Naive B cell (primary cell): Measurements from ENCODE around the gene AADAT. TPM values are rescaled to one million over a fixed set of nuclear protein-coding genes. Genes with fewer than 3 reads are reported as not detected.
"Not testable (repeated sequence)": the region's sequence is repeated elsewhere in the genome, so short reads cannot be mapped to it uniquely, and the experiment has no call there.

ENCODE experiments used
- ATAC-seq, 2 donors: fragments of 150-1000 bp; cut with Tn5 transposase; 2 replicates each; pipeline ENCODE4 v1.10.0; 2021; ENCODE audit warnings: low read depth in 2 of 2, mild to moderate bottlenecking in 2 of 2, moderate library complexity in 2 of 2
- DNase-seq: peaks from one replicate; pipeline ENCODE4 v3.0.0; 2022
- H3K27ac Mint-ChIP-seq, 6 donors: one replicate each; pipeline ENCODE4 v1.8.0; 2020 to 2022; ENCODE audit warnings: mild to moderate bottlenecking in 6 of 6, mixed read lengths in 6 of 6, moderate library complexity in 5 of 6, inconsistent platforms in 2 of 6
- H3K27me3 Mint-ChIP-seq, 3 donors: one replicate each; pipeline ENCODE4 v1.8.0; 2021 to 2022; ENCODE audit warnings: mixed read lengths in 3 of 3, mild to moderate bottlenecking in 1 of 3
- H3K36me3 Mint-ChIP-seq, 2 donors: one replicate each; pipeline ENCODE4 v1.8.0; 2020 to 2022; ENCODE audit warnings: mixed read lengths in 2 of 2, inconsistent platforms in 1 of 2, mild to moderate bottlenecking in 1 of 2
- H3K4me1 Mint-ChIP-seq, 3 donors: one replicate each; pipeline ENCODE4 v1.8.0; 2020 to 2022; ENCODE audit warnings: mixed read lengths in 3 of 3, inconsistent platforms in 1 of 3, mild to moderate bottlenecking in 1 of 3, moderate library complexity in 1 of 3
- H3K4me3 Mint-ChIP-seq, 8 donors: one replicate each; pipeline ENCODE4 v1.8.0; 2020 to 2022; ENCODE audit warnings: mild to moderate bottlenecking in 8 of 8, mixed read lengths in 8 of 8, moderate library complexity in 8 of 8, inconsistent platforms in 2 of 8
- H3K9me3 Mint-ChIP-seq, 7 donors: one replicate each; pipeline ENCODE4 v1.8.0; 2020 to 2022; ENCODE audit warnings: mixed read lengths in 7 of 7, mild to moderate bottlenecking in 5 of 7, inconsistent platforms in 2 of 7, moderate library complexity in 1 of 7
- polyA plus RNA-seq, 6 donors: library from polyadenylated mRNA; unstranded; fragments of 300-500 nt; fragmentation: Illumina TruSeq; gene quantifications; one replicate each; pipeline ENCODE4 v1.2.3, GENCODE V29; 2021; ENCODE audit warnings: low read depth in 6 of 6

AADAT gene
- polyA plus RNA-seq, 6 donors from 2014 or later: not detected

DNA sequence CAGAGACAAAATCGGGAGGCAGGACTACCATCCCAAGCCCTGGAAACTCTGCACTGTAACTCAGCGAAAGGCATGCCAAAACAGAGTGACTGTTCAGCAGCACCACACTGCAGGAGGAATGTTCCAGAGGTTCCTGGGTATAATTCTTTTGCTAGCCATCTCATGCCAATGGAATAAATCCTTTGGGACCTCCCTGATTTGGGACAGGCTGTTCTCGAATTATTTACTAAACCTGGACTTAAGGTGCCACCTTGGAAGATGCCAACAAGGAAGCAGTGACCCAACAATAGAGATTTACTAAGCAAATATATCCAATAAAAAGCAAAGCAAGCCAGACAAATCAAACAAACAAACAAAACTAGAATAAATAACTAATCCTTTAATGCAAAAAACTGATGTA, 9.3 kb downstream of the AADAT start:
- ATAC-seq (no peak), DNase-seq (no peak)
- H3K4me1 Mint-ChIP-seq: no peaks in the 10 kb centered on the region
- no peaks in the 10 kb centered on the region for H3K36me3 Mint-ChIP-seq
- H3K27me3 Mint-ChIP-seq: peaks cover 9 to 14% (median 14%) of the 10 kb centered on the region in 3 donors
- H3K27ac Mint-ChIP-seq: no peak overlapping the region
- H3K4me3 Mint-ChIP-seq: no peak overlapping the region
- peaks cover 0 to 5% (median 2%) of the 10 kb centered on the region in 7 donors for H3K9me3 Mint-ChIP-seq

DNA sequence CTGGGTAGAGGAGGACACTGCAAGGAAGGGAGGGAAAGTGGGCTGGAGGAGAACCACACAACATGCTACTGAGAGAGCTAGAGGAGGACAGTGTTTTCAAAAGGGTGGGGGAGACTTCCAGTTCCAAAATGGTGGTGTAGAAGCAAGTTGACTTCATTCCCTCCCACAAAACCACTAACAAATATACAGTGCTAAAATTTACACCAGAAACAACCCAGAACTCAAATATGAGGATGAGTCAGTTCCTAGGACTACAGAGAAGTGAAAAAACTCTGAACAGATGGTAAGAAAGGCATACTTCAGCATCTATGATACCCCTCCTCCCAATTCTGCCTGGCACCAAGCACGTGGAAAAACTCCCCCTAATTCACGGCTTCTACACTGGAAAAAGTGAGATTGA, 9.8 kb downstream of the AADAT start:
- DNase-seq (no peak), ATAC-seq (no peak)
- no peaks in the 10 kb centered on the region for H3K4me1 Mint-ChIP-seq
- no peak overlapping the region for H3K27ac Mint-ChIP-seq
- peak overlapping the region in 1 of 8 donors; percentile 49 for H3K4me3 Mint-ChIP-seq
- H3K36me3 Mint-ChIP-seq: no peaks in the 10 kb centered on the region
- H3K27me3 Mint-ChIP-seq: peaks cover 5 to 14% (median 14%) of the 10 kb centered on the region in 3 donors
- H3K9me3 Mint-ChIP-seq: peaks cover 0 to 5% (median 2%) of the 10 kb centered on the region in 7 donors

DNA sequence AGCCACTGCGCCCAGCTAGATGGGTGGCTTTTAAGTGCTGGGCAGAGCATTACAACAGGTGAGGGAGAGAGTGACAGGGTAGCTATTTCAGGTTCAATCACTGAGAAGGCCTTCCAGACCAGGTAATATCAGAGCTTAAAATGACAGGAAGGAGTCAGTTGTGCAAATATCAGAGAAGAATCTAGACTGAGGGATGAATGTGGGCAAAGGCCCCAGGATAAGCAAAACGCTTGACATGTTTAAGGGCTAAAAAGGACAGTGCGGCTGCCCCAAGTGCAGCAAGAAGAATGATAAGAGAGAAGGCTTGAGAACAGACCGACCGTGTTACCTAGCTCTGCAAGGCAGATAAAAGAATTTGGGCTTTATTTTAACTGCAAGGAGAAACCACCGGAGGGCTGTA, 18.6 kb downstream of the AADAT start:
- no peaks in the 10 kb centered on the region for H3K36me3 Mint-ChIP-seq
- no peaks in the 10 kb centered on the region for H3K9me3 Mint-ChIP-seq
- peak overlapping the region in 1 of 6 donors; percentile 5 for H3K27ac Mint-ChIP-seq
- ATAC-seq (no peak), DNase-seq (no peak)
- no peaks in the 10 kb centered on the region for H3K4me1 Mint-ChIP-seq
- H3K27me3 Mint-ChIP-seq: no peaks in the 10 kb centered on the region
- H3K4me3 Mint-ChIP-seq: no peak overlapping the region

DNA sequence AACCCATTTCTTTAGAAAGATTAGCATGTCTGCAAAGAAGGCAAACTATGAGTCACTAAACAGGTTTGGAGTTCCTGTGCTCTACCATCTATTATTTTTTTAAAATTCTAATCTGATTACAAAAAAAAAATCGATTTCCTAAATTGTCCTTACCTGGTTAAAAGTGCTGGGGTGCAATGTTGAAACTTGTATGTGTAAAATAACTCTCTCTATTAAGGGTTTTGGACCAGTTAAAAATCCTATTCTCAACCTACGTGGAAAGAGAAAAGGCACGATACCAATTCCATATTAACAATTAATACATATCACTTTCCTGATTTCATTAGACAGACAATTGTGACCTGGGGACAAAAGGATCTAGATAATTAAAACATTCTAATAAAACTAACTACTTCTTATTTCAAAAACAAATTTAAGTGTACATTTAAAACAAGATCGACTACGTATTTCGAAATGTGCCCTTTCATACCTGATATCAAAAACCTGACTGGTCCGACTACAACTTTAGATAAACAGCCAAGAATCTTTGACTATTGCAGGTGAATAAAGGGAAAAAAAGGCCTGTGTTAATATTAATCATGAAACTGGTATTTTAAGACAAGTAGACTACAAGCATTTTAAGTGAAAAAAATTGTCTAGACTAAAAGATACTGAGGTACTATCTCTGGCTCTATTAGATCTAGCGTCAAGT, 21.2 kb downstream of the AADAT start:
- no peaks in the 10 kb centered on the region for H3K36me3 Mint-ChIP-seq

DNA sequence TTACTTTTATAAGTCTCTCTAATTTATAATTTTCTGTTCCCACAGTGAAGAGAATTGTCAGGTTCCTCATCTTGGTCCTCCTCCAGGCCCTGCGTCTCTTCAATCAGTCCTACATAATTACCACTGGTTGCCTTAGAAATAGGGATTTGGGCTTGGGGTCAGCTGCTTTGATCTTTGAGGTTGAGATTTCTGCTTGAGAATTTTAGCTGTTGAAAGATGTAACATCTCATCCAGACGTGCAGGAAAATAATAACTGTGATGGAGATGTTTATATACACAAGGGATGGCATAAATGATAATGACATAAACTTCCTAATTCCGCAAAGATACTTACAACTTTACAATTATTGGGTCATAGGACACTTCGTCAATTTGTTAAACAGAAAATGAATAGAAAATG, 30.3 kb downstream of the AADAT start:
- H3K36me3 Mint-ChIP-seq: no peaks in the 10 kb centered on the region
- ATAC-seq (no peak), DNase-seq (no peak)
- H3K4me3 Mint-ChIP-seq: no peak overlapping the region
- H3K27me3 Mint-ChIP-seq: peaks cover 0 to 8% (median 0%) of the 10 kb centered on the region in 3 donors
- no peaks in the 10 kb centered on the region for H3K4me1 Mint-ChIP-seq
- no peak overlapping the region for H3K27ac Mint-ChIP-seq
- H3K9me3 Mint-ChIP-seq: no peaks in the 10 kb centered on the region

More for the DNA sequence above, 21.2 kb downstream of the AADAT start:
- Mint-ChIP-seq H3K27ac (no peak overlapping the region), H3K9me3 (no peaks in the 10 kb centered on the region), H3K4me3 (no peak overlapping the region), H3K4me1 (no peaks in the 10 kb centered on the region), H3K27me3 (no peaks in the 10 kb centered on the region)
- no peak for DNase-seq
- ATAC-seq: no peak

DNA sequence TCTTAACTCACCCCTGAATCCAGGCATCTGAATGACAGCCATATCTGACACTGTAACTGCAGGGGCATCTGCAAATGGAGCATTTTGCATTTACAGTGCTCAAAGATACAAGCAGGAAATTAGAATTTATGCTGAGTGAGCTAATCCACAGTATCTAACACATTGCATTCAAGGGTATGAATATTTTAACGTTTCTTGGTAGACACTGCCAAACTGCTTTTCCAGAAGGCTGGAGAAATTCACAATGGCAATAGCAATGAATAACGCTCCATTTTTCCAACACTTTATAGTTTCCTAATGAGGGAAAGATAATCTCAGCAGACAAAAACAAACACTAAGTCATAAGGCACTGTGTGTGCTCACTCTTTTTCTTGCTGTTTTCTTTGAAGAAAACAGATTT, 30.9 kb downstream of the AADAT start:
- Mint-ChIP-seq H3K36me3 (no peaks in the 10 kb centered on the region), H3K9me3 (no peaks in the 10 kb centered on the region), H3K27ac (no peak overlapping the region), H3K27me3 (peaks cover 0 to 9% (median 0%) of the 10 kb centered on the region in 3 donors), H3K4me1 (no peaks in the 10 kb centered on the region), H3K4me3 (no peak overlapping the region)
- no peak for ATAC-seq
- no peak for DNase-seq

DNA sequence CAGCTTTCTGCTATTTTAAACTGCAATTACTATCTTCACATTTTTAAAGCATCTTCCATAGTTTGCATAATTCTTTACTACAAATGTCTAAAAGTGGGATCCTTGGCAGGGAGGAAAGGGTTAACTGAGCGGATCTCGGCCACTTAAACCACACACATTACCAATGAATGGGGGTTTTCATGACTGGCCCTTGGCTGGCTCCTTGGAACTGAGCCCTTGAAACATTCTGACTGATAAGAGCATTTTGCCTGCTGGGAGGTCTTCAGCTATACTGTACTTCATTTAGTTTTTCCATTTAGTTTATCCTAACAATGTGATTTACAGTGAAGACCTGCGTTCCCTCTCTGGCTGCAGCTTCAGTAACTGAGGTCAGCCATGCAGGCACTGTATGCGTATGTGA, 31.9 kb downstream of the AADAT start:
- Mint-ChIP-seq H3K4me3 (no peak overlapping the region), H3K27me3 (peaks cover 0 to 9% (median 5%) of the 10 kb centered on the region in 3 donors), H3K27ac (no peak overlapping the region), H3K36me3 (no peaks in the 10 kb centered on the region), H3K9me3 (no peaks in the 10 kb centered on the region), H3K4me1 (no peaks in the 10 kb centered on the region)
- DNase-seq: no peak
- no peak for ATAC-seq

DNA sequence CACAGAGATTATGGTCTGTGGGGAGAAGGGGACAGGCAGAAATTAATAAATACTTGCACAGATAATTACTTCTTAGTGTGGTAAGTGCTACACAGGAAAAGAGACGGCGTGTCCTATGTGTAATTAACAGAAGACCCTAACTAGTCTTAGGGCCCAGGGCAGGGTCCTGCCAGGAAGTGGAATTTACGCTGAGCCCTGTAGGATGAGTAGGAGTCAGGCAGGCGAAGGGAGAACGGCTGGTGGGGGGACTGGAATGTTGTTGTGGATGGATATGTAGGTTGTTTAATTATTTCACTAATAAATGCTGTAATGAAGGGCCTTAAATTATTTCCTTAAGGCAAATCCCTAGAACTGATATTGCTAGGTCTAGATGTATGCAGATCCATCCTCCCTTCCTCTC, 36.8 kb downstream of the AADAT start:
- Mint-ChIP-seq H3K9me3 (no peaks in the 10 kb centered on the region), H3K4me1 (no peaks in the 10 kb centered on the region), H3K36me3 (no peaks in the 10 kb centered on the region), H3K27ac (no peak overlapping the region), H3K27me3 (peaks cover 6 to 16% (median 9%) of the 10 kb centered on the region in 3 donors), H3K4me3 (no peak overlapping the region)
- ATAC-seq: no peak
- DNase-seq: no peak

DNA sequence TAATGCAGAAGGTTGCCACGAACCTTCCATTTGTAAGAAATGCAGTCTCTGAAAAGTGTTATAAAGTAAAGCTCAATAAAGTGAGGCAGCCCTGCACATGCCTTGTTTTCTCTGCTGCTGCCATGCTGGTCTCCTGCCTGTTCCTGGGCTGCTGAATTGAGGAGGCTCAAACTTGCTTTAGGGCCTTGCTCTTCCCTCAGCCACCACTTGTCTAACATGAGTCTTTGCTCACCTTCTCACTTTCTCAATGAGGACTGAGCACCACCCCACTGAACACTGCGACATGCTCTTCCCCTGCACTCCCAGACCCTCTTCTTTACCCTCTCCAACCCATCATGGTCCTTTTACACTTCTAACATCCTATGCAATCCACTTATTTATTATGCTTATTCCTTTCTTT, 38.4 kb downstream of the AADAT start:
- H3K4me1 Mint-ChIP-seq: no peaks in the 10 kb centered on the region
- no peaks in the 10 kb centered on the region for H3K9me3 Mint-ChIP-seq
- no peak overlapping the region for H3K4me3 Mint-ChIP-seq
- peak overlapping the region in 1 of 6 donors; percentile 23 for H3K27ac Mint-ChIP-seq
- DNase-seq (no peak), ATAC-seq (no peak)
- peaks cover 8 to 16% (median 9%) of the 10 kb centered on the region in 3 donors for H3K27me3 Mint-ChIP-seq
- H3K36me3 Mint-ChIP-seq: no peaks in the 10 kb centered on the region

DNA sequence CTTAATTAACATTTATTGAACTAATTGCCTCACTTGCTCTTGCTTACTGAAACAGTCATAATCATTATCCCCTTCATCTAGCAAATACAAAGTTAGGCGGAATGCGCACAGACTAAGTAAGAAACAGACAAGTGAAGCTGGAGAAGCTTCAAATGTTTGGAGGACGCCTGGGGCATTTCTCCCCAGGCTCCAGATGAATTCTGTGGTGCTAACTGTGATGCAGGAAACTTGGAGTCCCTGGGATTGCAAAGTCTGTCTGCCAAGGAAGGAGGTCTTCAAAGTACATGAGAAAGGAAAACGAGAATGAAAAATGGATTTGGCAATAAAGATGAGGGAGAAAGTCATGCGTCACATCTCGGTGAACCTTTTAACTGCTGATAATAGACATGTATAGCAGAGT, 40.0 kb downstream of the AADAT start:
- DNase-seq: no peak
- Mint-ChIP-seq H3K9me3 (no peaks in the 10 kb centered on the region), H3K36me3 (no peaks in the 10 kb centered on the region), H3K27me3 (peaks cover 4 to 16% (median 8%) of the 10 kb centered on the region in 3 donors), H3K27ac (no peak overlapping the region), H3K4me3 (no peak overlapping the region), H3K4me1 (no peaks in the 10 kb centered on the region)
- no peak for ATAC-seq

DNA sequence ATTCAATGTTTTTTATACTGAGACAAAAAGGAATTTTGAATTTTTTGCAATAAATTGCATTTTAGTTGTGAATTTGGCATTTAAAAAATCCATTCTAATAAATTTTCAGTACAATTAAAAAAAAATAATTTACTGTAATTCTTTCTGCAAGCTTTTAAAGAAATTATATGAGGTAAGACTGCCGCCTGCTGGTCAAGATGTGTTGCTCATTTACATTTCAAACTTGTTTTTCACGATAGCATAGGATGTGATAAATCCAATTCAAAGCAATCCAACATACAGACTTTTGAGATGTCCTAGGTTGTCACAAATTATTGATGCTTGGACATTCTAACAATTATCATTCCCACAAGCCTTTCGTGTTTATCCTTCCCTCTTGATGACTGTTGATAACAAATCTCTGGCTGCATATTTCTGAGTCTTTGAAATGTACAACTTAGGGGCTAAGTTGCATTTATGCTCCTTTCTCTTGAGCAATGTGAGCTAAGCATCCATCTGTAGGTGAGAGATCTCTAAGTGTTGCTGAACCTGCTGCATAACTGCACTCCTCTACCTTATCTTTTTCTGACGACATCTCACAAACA, 41.9 kb downstream of the AADAT start:
- no peak for ATAC-seq
- Mint-ChIP-seq H3K27me3 (peaks cover 5 to 11% (median 8%) of the 10 kb centered on the region in 3 donors), H3K4me3 (no peak overlapping the region), H3K27ac (no peak overlapping the region), H3K9me3 (no peaks in the 10 kb centered on the region), H3K36me3 (no peaks in the 10 kb centered on the region), H3K4me1 (no peaks in the 10 kb centered on the region)
- DNase-seq: peak; percentile 42

DNA sequence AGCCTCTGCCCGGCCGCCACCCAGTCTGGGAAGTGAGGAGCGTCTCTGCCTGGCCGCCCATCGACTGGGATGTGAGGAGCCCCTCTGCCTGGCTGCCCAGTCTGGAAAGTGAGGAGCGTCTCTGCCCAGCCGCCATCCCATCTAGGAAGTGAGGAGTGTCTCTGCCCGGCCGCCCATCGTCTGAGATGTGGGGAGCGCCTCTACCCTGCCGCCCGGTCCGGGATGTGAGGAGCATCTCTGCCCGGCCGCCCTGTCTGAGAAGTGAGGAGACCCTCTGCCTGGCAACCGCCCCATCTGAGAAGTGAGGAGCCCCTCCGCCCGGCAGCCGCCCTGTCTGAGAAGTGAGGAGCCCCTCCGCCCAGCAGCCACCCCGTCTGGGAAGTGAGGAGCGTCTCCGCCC, 43.6 kb downstream of the AADAT start:
- not testable (repeated sequence) for H3K36me3 Mint-ChIP-seq, H3K4me1 Mint-ChIP-seq, H3K27me3 Mint-ChIP-seq, H3K9me3 Mint-ChIP-seq, H3K4me3 Mint-ChIP-seq, DNase-seq, H3K27ac Mint-ChIP-seq, ATAC-seq

DNA sequence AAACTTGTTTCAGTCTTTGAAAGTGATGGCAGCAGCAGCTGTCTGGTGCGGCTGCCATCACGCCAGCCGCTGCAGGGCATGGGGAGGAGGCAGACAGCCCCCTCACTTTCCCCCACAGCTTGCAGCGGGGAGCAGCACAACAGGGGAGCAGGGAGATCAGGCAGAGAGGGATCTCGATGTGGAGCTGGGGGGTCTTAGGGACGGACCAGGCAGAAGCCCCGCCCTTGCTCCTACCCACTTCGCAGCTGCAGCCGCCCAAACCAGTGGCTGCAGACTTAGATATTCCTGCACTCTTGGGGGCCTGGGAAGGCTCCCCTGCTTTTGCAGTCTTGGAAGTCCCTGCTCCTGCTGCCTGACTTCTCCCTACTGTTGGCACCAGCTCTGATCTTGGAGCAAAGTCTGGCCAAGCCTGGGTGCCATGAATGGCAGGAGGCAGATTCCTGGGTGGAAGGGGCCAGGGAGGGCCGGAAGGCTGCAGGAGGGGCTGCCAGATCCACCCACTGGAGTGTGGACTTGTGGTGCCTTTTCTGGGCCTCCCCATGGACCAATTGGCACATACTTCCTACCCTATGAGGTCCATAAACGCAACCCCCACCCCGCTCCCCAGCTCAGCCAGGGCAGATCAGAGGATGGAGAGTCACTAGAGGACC, 49.6 kb downstream of the AADAT start:
- ATAC-seq: no peak
- Mint-ChIP-seq H3K36me3 (no peaks in the 10 kb centered on the region), H3K9me3 (no peaks in the 10 kb centered on the region)

DNA sequence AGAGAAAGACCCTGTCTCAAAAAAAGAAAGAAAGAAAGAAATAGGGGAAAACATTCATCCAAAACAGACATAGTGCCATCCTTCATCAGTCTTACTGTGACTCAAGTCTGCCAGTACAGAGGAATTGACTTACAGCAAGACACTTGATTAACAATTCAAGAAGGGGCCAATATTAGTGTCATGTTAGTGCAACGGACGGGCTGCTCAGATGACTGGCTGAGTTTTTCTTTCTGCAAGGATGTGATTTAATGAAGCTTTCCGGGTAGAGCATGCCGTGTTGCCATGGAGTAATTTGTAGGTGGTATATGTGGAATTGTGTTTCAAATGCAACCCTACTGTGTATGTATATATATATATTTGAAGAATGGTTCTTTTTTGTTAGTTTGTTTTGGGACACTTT, 51.0 kb downstream of the AADAT start:
- ATAC-seq (no peak), DNase-seq (no peak)
- Mint-ChIP-seq H3K27me3 (peaks cover 4 to 19% (median 19%) of the 10 kb centered on the region in 3 donors), H3K4me1 (no peaks in the 10 kb centered on the region), H3K27ac (no peak overlapping the region), H3K4me3 (no peak overlapping the region), H3K9me3 (no peaks in the 10 kb centered on the region), H3K36me3 (no peaks in the 10 kb centered on the region)

More for the DNA sequence above, 49.6 kb downstream of the AADAT start:
- Mint-ChIP-seq H3K4me1 (no peaks in the 10 kb centered on the region), H3K27ac (no peak overlapping the region), H3K27me3 (peaks cover 4 to 19% (median 19%) of the 10 kb centered on the region in 3 donors), H3K4me3 (no peak overlapping the region)
- DNase-seq: no peak
